Skeletal muscle tissue (tissue), 4 donors: ENCODE measurements around the gene FAM118A. TPM values are rescaled to one million over a fixed set of nuclear protein-coding genes. Genes with fewer than 3 reads are reported as not detected.

Source experiments
- H3K27ac ChIP-seq: one replicate; pipeline ENCODE4 v1.7.0; 2013; ENCODE audit warnings: mild to moderate bottlenecking, low read depth, low read length, inconsistent platforms
- H3K27me3 ChIP-seq, 3 donors: one replicate each; pipeline ENCODE4 v1.7.0; 2013; ENCODE audit warnings: low read length in 3 of 3; ENCODE audit not compliant: control insufficient read depth in 3 of 3, insufficient read depth in 3 of 3
- H3K36me3 ChIP-seq, 3 donors: one replicate each; pipeline ENCODE4 v1.7.0; 2013; ENCODE audit warnings: low read length in 3 of 3; ENCODE audit not compliant: control insufficient read depth in 3 of 3, insufficient read depth in 3 of 3
- H3K4me1 ChIP-seq, 3 donors: one replicate each; pipeline ENCODE4 v1.7.0; 2013; ENCODE audit warnings: low read length in 3 of 3, mild to moderate bottlenecking in 3 of 3; ENCODE audit not compliant: control insufficient read depth in 3 of 3, insufficient read depth in 3 of 3
- H3K4me3 ChIP-seq, 3 donors: one replicate each; pipeline ENCODE4 v1.7.0; 2013; ENCODE audit warnings: low read length in 3 of 3
- H3K9ac ChIP-seq, 3 donors: one replicate each; pipeline ENCODE4 v1.7.0; 2013; ENCODE audit warnings: low read length in 3 of 3, mild to moderate bottlenecking in 3 of 3, moderate library complexity in 2 of 3, low read depth in 1 of 3
- H3K9me3 ChIP-seq, 3 donors: one replicate each; pipeline ENCODE4 v1.7.0; 2013; ENCODE audit warnings: low read length in 3 of 3; ENCODE audit not compliant: control insufficient read depth in 3 of 3
- total RNA-seq: library from RNA; depleted of rRNA; stranded (reverse); fragments of >200 nt; gene quantifications from one replicate; pipeline ENCODE4 v1.2.3, GENCODE V29; 2014
- donor health status: Osteomylitis.

Gene FAM118A
- total RNA-seq, 1 donor from 2014 or later, result 17.2 TPM

- H3K4me3 ChIP-seq, result no peak overlapping the region
- H3K27ac ChIP-seq, result no peak overlapping the region
- H3K4me1 ChIP-seq, result peaks cover 13 to 17% (median 16%) of the 10 kb centered on the region in 3 donors
- H3K9me3 ChIP-seq, result no peaks in the 10 kb centered on the region
- H3K9ac ChIP-seq, result no peak overlapping the region
- no peaks in the 10 kb centered on the region for H3K36me3 ChIP-seq
- H3K27me3 ChIP-seq, result no peaks in the 10 kb centered on the region
Observed at GRCh38 chr22:45281010-45281409, 28.7 kb upstream of the FAM118A start.

- H3K27me3 ChIP-seq, result no peaks in the 10 kb centered on the region
- H3K27ac ChIP-seq, result peak within 1 kb of the TSS; percentile 41
- no peaks in the 10 kb centered on the region for H3K9me3 ChIP-seq
- H3K36me3 ChIP-seq, result no peaks in the 10 kb centered on the region
- H3K4me3 ChIP-seq, result peak within 1 kb of the TSS; percentile 70 to 82 (median 76)
- H3K4me1 ChIP-seq, result peaks cover 12 to 21% (median 13%) of the 10 kb centered on the region in 3 donors
- H3K9ac ChIP-seq, result peak within 1 kb of the TSS; percentile 60 to 94 (median 79)
Observed at GRCh38 chr22:45284705-45285262, 24.9 kb upstream of the FAM118A start, which contains the start of gene UPK3A. TSS of gene UPK3A (plus strand) at chr22:45284949. CDS start at chr22:45285014, 65 bp downstream.

- Histone ChIP-seq H3K27me3 (peaks cover 0 to 2% (median 0%) of the 10 kb centered on the region in 3 donors), H3K9ac (peak overlapping the region; percentile 60 to 94 (median 79)), H3K27ac (peak overlapping the region; percentile 41)
Observed at GRCh38 chr22:45285263-45286058, 24.3 kb upstream of the FAM118A start.

DNA sequence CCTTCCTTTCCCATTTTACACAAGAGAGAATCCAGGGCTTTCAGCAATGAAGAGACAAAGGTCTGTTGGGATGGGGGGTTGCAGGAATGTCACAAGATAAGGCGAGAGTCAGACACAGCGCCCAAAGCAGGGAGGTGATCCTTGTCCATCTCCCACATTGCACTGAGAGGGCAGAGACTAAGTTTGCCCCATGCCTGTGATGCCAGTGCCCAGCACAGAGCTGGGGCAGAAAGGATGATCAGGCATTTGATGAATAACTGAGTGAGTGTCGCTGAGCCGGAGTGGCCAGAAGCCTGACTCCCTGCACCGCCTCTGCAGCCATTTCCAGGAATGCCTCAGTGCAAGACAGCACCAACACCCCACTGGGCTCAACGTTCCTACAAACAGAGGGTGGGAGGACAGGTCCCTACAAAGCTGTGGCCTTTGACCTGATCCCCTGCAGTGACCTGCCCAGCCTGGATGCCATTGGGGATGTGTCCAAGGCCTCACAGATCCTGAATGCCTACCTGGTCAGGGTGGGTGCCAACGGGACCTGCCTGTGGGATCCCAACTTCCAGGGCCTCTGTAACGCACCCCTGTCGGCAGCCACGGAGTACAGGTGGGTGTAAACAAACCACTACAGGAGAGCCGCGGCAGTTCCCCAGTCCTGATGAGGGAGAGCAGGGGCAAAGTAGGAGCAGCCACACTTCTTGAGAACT lies 22.7 kb upstream of the FAM118A start:
- H3K4me3 ChIP-seq, result no peak overlapping the region
- H3K27ac ChIP-seq, result no peak overlapping the region
- peaks cover 20 to 41% (median 29%) of the 10 kb centered on the region in 3 donors for H3K4me1 ChIP-seq
- no peaks in the 10 kb centered on the region for H3K36me3 ChIP-seq
- H3K27me3 ChIP-seq, result peaks cover 2 to 11% (median 4%) of the 10 kb centered on the region in 3 donors
- H3K9ac ChIP-seq, result no peak overlapping the region
- H3K9me3 ChIP-seq, result no peaks in the 10 kb centered on the region

More at GRCh38 chr22:45285263-45286058, 24.3 kb upstream of the FAM118A start:
- Histone ChIP-seq H3K4me1 (peaks cover 17 to 26% (median 18%) of the 10 kb centered on the region in 3 donors), H3K36me3 (no peaks in the 10 kb centered on the region), H3K9me3 (no peaks in the 10 kb centered on the region), H3K4me3 (peak overlapping the region; percentile 70 to 82 (median 76))

GRCh38 chr22:45290410-45290936 lies 19.3 kb upstream of the FAM118A start:
- H3K36me3 ChIP-seq, result no peaks in the 10 kb centered on the region
- H3K4me1 ChIP-seq, result peaks cover 13 to 33% (median 27%) of the 10 kb centered on the region in 3 donors
- H3K9me3 ChIP-seq, result no peaks in the 10 kb centered on the region
- H3K27me3 ChIP-seq, result peaks cover 4 to 11% (median 6%) of the 10 kb centered on the region in 3 donors
- H3K4me3 ChIP-seq, result peak overlapping the region; percentile 16 to 65 (median 63)
- H3K27ac ChIP-seq, result no peak overlapping the region
- peak overlapping the region in 2 of 3 donors; percentile 42 to 82 for H3K9ac ChIP-seq

DNA sequence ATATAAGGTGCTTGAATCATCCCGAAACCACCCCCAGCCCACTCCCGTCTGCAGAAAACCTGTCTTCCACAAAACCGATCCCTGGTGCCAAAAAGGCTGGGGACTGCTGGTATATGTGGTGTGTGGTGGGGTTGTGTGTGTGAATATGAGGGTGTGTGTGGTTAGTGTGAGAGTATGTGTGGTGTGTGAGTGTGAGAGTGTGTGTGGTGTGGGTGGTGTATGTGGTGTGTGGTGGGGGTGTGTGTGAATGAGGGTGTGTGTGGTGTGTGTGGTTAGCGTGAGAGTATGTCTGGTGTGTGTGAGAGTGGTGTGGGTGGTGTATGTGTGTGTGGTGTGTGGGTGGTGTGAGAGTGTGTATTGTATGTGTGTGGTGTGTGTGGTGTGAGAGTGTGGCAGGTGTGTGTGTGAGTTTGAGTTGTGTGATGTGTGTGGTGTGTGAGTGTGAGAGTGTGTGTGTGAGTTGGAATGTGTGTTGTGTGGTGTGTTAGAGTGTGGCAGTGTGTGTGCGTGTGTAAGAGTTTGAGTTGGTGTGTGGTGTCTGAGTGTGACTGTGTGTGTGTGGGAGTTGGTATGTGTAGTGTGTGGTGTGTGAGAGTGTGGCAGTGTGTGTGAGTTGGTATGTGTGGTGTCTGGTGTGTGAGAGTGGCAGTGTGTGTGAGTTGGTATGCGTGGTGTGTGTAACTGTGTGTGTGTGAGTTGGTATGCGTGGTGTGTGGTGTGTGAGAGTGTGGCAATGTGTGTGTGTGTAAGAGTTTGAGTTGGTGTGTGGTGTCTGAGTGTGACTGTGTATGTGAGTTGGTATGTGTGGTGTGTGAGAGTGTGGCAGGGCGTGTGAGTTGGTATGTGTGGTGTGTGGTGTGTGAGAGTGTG lies 18.4 kb upstream of the FAM118A start:
- H3K36me3 ChIP-seq, result no peaks in the 10 kb centered on the region
- no peaks in the 10 kb centered on the region for H3K9me3 ChIP-seq
- H3K27me3 ChIP-seq, result peaks cover 4 to 11% (median 6%) of the 10 kb centered on the region in 3 donors
- no peak overlapping the region for H3K27ac ChIP-seq
- peak overlapping the region in 1 of 3 donors; percentile 82 for H3K9ac ChIP-seq
- H3K4me1 ChIP-seq, result peaks cover 8 to 27% (median 19%) of the 10 kb centered on the region in 3 donors
- H3K4me3 ChIP-seq, result peak overlapping the region in 2 of 3 donors; percentile 49 to 65

GRCh38 chr22:45291931-45292290 lies 17.8 kb upstream of the FAM118A start:
- Histone ChIP-seq H3K4me3 (no peak overlapping the region), H3K4me1 (peaks cover 8 to 25% (median 19%) of the 10 kb centered on the region in 3 donors), H3K9me3 (no peaks in the 10 kb centered on the region), H3K36me3 (no peaks in the 10 kb centered on the region), H3K27ac (no peak overlapping the region), H3K9ac (peak overlapping the region in 1 of 3 donors; percentile 3), H3K27me3 (peaks cover 4 to 11% (median 6%) of the 10 kb centered on the region in 3 donors)

DNA sequence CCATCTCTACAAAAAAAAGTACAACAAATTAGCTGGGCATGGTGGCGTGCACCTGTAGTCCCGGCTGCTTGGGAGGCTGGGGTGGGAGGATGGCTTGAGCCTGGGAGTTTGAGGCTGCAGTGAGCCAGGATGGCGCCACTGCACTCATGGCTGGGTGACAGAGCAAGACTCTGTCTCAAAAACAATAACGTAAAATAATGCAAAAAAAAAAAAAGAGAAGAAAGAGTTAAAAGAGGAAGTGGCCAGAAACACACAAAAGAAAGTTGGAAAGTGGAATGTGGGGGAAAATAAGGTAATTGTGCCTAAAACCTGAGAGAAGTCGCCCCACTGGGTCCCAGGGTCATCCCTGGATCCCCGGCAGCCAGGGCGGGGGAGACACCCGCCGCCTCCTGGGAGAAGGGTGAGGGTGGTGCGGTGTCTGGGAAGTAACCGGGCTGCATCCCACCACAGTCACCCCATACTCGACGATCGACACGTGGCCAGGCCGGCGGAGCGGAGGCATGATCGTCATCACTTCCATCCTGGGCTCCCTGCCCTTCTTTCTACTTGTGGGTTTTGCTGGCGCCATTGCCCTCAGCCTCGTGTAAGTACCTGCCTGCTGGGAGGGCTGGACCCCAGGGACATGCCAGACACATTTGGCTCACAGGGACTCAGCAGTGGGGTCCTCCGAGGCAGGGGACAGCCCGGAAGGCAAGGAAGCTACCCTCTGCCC lies 16.8 kb upstream of the FAM118A start:
- Histone ChIP-seq H3K9ac (no peak overlapping the region), H3K27me3 (peaks cover 4 to 11% (median 6%) of the 10 kb centered on the region in 3 donors), H3K4me1 (peaks cover 8 to 23% (median 19%) of the 10 kb centered on the region in 3 donors)

More for the DNA sequence above, 16.8 kb upstream of the FAM118A start:
- H3K36me3 ChIP-seq, result no peaks in the 10 kb centered on the region
- no peak overlapping the region for H3K27ac ChIP-seq
- H3K9me3 ChIP-seq, result no peaks in the 10 kb centered on the region
- no peak overlapping the region for H3K4me3 ChIP-seq
